GM23338 (cell line): Measurements from ENCODE around the gene MAP4K1. TPM values are rescaled to one million over a fixed set of nuclear protein-coding genes. Genes with fewer than 3 reads are reported as not detected.

ENCODE experiments used
- ATAC-seq: fragments of 200-7000 bp; cut with Tn5 transposase; 3 replicates; pipeline ENCODE4 v1.9.1; 2020
- DNase-seq: peaks from one replicate; pipeline ENCODE4 v3.0.0-alpha.2; 2015; ENCODE audit warnings: low spot score
- H2AFZ ChIP-seq: fragments of 200-600 bp; sonication (generic); 2 replicates; pipeline ENCODE4 v1.8.0; 2016; ENCODE audit warnings: antibody characterized with exemption, mild to moderate bottlenecking, moderate library complexity
- H3F3A ChIP-seq: fragments of 200-600 bp; sonication (generic); replicated peaks from 2 replicates; pipeline ENCODE4 v1.8.0; 2017; ENCODE audit warnings: antibody characterized with exemption, mixed run types, low read depth
- H3K27ac ChIP-seq: fragments of 200-600 bp; sonication (generic); 2 replicates; pipeline ENCODE4 v1.6.1; 2016; ENCODE audit warnings: low read depth
- H3K27me3 ChIP-seq: fragments of 200-600 bp; sonication (generic); 2 replicates; pipeline ENCODE4 v1.8.0; 2016; ENCODE audit warnings: mild to moderate bottlenecking, mixed run types, moderate library complexity; ENCODE audit not compliant: insufficient read depth
- H3K36me3 ChIP-seq: fragments of 200-600 bp; sonication (generic); 2 replicates; pipeline ENCODE4 v1.8.0; 2016; ENCODE audit warnings: mild to moderate bottlenecking; ENCODE audit not compliant: insufficient read depth
- H3K4me1 ChIP-seq: fragments of 200-600 bp; sonication (generic); 2 replicates; pipeline ENCODE4 v1.8.0; 2016; ENCODE audit warnings: mild to moderate bottlenecking, moderate library complexity; ENCODE audit not compliant: insufficient read depth
- H3K4me2 ChIP-seq: fragments of 200-600 bp; sonication (generic); 2 replicates; pipeline ENCODE4 v1.7.1; 2017; ENCODE audit warnings: mixed run types
- H3K4me3 ChIP-seq: fragments of 200-600 bp; sonication (generic); 2 replicates; pipeline ENCODE4 v1.6.1; 2016; ENCODE audit warnings: mixed run types
- H3K79me2 ChIP-seq: fragments of 200-600 bp; sonication (generic); replicated peaks from 2 replicates; pipeline ENCODE4 v1.8.0; 2017; ENCODE audit warnings: mild to moderate bottlenecking; ENCODE audit not compliant: insufficient read depth
- H3K9me2 ChIP-seq: fragments of 200-600 bp; sonication (generic); 2 replicates; pipeline ENCODE4 v1.8.0; 2017; ENCODE audit not compliant: insufficient read depth
- H4K20me1 ChIP-seq: fragments of 200-600 bp; sonication (generic); replicated peaks from 2 replicates; pipeline ENCODE4 v1.8.0; 2017; ENCODE audit warnings: mild to moderate bottlenecking; ENCODE audit not compliant: insufficient read depth
- H3K27ac Mint-ChIP-seq: 2 replicates; pipeline ENCODE4 v1.8.0; 2020; ENCODE audit warnings: inconsistent platforms, mild to moderate bottlenecking, moderate library complexity, mixed read lengths
- H3K27me3 Mint-ChIP-seq: 3 replicates; pipeline ENCODE4 v1.8.0; 2022; ENCODE audit warnings: low read depth, mild to moderate bottlenecking, moderate library complexity, mixed read lengths, inconsistent platforms; ENCODE audit not compliant: insufficient read depth, poor library complexity
- H3K36me3 Mint-ChIP-seq: 3 replicates; pipeline ENCODE4 v1.8.0; 2021; ENCODE audit warnings: low read depth, mild to moderate bottlenecking, inconsistent platforms, moderate library complexity, mixed read lengths
- H3K4me1 Mint-ChIP-seq: 3 replicates; pipeline ENCODE4 v1.8.0; 2020; ENCODE audit warnings: mild to moderate bottlenecking, inconsistent platforms, mixed read lengths
- H3K4me3 Mint-ChIP-seq: 3 replicates; pipeline ENCODE4 v1.8.0; 2021; ENCODE audit warnings: moderate library complexity, mild to moderate bottlenecking, inconsistent platforms, mixed read lengths
- H3K9me3 Mint-ChIP-seq: 3 replicates; pipeline ENCODE4 v1.8.0; 2020; ENCODE audit warnings: moderate library complexity, mild to moderate bottlenecking, inconsistent platforms, mixed read lengths
- CTCF ChIP-seq, 2 experiments: fragments of 200-600 bp in 1 of 2; sonication (generic) in 1 of 2; conservative IDR thresholded peaks; 2 replicates each; pipeline versions ENCODE4 v1.5.1 to v1.6.1; 2016 to 2017; ENCODE audit warnings: antibody characterized with exemption in 2 of 2, low read depth in 2 of 2, mild to moderate bottlenecking in 2 of 2, moderate library complexity in 1 of 2
- EZH2phosphoT487 ChIP-seq: fragments of 200-600 bp; sonication (generic); IDR thresholded peaks from one replicate; pipeline ENCODE4 v1.8.1; 2018; ENCODE audit warnings: antibody characterized with exemption; ENCODE audit not compliant: unreplicated experiment
- POLR2AphosphoS5 ChIP-seq: IDR thresholded peaks from 2 replicates; pipeline ENCODE4 v1.6.1; 2016; ENCODE audit warnings: antibody characterized with exemption, low read depth
- REST ChIP-seq: IDR thresholded peaks from one replicate; pipeline ENCODE4 v1.6.1; 2018; ENCODE audit warnings: antibody characterized with exemption; ENCODE audit not compliant: unreplicated experiment
- STAT1 ChIP-seq: IDR thresholded peaks from one replicate; pipeline ENCODE4 v1.6.1; 2016; ENCODE audit warnings: antibody characterized with exemption; ENCODE audit not compliant: unreplicated experiment
- ZNF114 ChIP-seq: fragments of 250-450 bp; sonication (Bioruptor Pico); IDR thresholded peaks from 2 replicates; pipeline ENCODE4 v1.5.0; 2020; ENCODE audit warnings: mild to moderate bottlenecking, moderate library complexity
- ZNF462 ChIP-seq: fragments of 250-450 bp; sonication (Bioruptor Pico); IDR thresholded peaks from 2 replicates; pipeline ENCODE4 v1.5.0; 2020; ENCODE audit warnings: mild to moderate bottlenecking, moderate library complexity
- polyA plus RNA-seq: library from polyadenylated mRNA; unstranded; fragments of >200 nt; fragmentation: Nextera tagmentation; extraction: Ambion mirVana; gene quantifications from 2 replicates; pipeline ENCODE4 v1.2.1, GENCODE V29; 2016
- total RNA-seq: library from RNA; depleted of rRNA; stranded (reverse); fragments of >200 nt; shearing (Covaris generic); gene quantifications from 2 replicates; pipeline ENCODE4 v1.2.3, GENCODE V29; 2014

Gene MAP4K1
- total and polyA plus RNA-seq, 2 experiments from 2014 or later: 7.7 to 44.6 TPM

GRCh38 chr19:38650172-38650775, 32.5 kb upstream of the MAP4K1 start:
- Histone ChIP-seq H3K27ac (peak overlapping the region; percentile 78; the same call in 1 of the 2 replicates), H3K79me2 (peaks cover 77% of the 10 kb centered on the region), H3F3A (peaks cover 8% of the 10 kb centered on the region), H3K4me1 (peaks cover 58% of the 10 kb centered on the region), H3K9me2 (no peaks in the 10 kb centered on the region), H3K4me2 (peak overlapping the region; percentile 100), H2AFZ (no peak overlapping the region), H4K20me1 (peaks cover 57% of the 10 kb centered on the region), H3K4me3 (peak overlapping the region; percentile 99), H3K36me3 (no peaks in the 10 kb centered on the region), H3K27me3 (no peaks in the 10 kb centered on the region)
- peak overlapping the region; percentile 91 for H3K4me3 Mint-ChIP-seq
- H3K27ac Mint-ChIP-seq: peak overlapping the region; percentile 84
- H3K36me3 Mint-ChIP-seq: peaks cover 11% of the 10 kb centered on the region
- DNase-seq (no peak), ATAC-seq (no peak)
- H3K9me3 Mint-ChIP-seq: 0 out of 3 replicates have a peak, but pooled peaks cover 3% of the 10 kb centered on the region
- TF ChIP-seq EZH2phosphoT487: no peak
- no peak for TF ChIP-seq REST
- TF ChIP-seq CTCF (conservative IDR thresholded peaks at IDR 0.05; ENCODE audit: low read depth in 2 of 2): no peak
- TF ChIP-seq STAT1: no peak
- 0 out of 2 replicates have a peak, but pooled peaks have one; percentile 18 for TF ChIP-seq POLR2AphosphoS5
- no peak for TF ChIP-seq ZNF114 (CRISPR knock-in tag)
- H3K27me3 Mint-ChIP-seq: peaks cover 25% of the 10 kb centered on the region
- H3K4me1 Mint-ChIP-seq: peaks cover 68% of the 10 kb centered on the region

- no peak for ATAC-seq
- TF ChIP-seq EZH2phosphoT487 (no peak), STAT1 (no peak), ZNF462 (no peak), ZNF114 (CRISPR knock-in tag) (no peak)
- Histone ChIP-seq H3K4me3 (peak overlapping the region; percentile 99), H3K9me2 (no peaks in the 10 kb centered on the region), H3K4me2 (peak overlapping the region; percentile 100), H4K20me1 (peaks cover 50% of the 10 kb centered on the region), H2AFZ (no peak overlapping the region), H3K36me3 (no peaks in the 10 kb centered on the region), H3K27me3 (no peaks in the 10 kb centered on the region), H3K4me1 (peaks cover 55% of the 10 kb centered on the region), H3F3A (peaks cover 8% of the 10 kb centered on the region), H3K79me2 (peaks cover 70% of the 10 kb centered on the region), H3K27ac (peak overlapping the region; percentile 78; the same call in 1 of the 2 replicates)
- H3K36me3 Mint-ChIP-seq: peaks cover 7% of the 10 kb centered on the region
- DNase-seq: peak; percentile 49
- peaks cover 30% of the 10 kb centered on the region for H3K27me3 Mint-ChIP-seq
- H3K4me1 Mint-ChIP-seq: peaks cover 66% of the 10 kb centered on the region
- peak overlapping the region; percentile 16; the same call in 1 of the 2 replicates for H3K27ac Mint-ChIP-seq
- peak overlapping the region; percentile 91 for H3K4me3 Mint-ChIP-seq
- H3K9me3 Mint-ChIP-seq: 0 out of 3 replicates have a peak, but pooled peaks cover 3% of the 10 kb centered on the region
Measured at GRCh38 chr19:38649305-38650171, 31.8 kb upstream of the MAP4K1 start.
